Vagina (tissue), 2 donors: ENCODE results near the gene ARSB. TPM values are rescaled to one million over a fixed set of nuclear protein-coding genes. Genes with fewer than 3 reads are reported as not detected.
"Not testable (repeated sequence)": the region's sequence is repeated elsewhere in the genome, so short reads cannot be mapped to it uniquely, and the experiment has no call there.

Experiments used
- DNase-seq, 2 donors: peaks; one replicate each; pipeline ENCODE4 v3.0.0-alpha.2; 2017; ENCODE audit errors: extremely low spot score in 2 of 2
- H3K27ac ChIP-seq: fragments of 200-600 bp; sonication (generic); one replicate; pipeline ENCODE4 v1.5.1; 2019
- H3K27me3 ChIP-seq: fragments of 200-600 bp; sonication (generic); one replicate; pipeline ENCODE4 v1.5.1; 2019
- H3K36me3 ChIP-seq, 2 donors: fragments of 200-600 bp; sonication (generic); one replicate each; pipeline ENCODE4 v1.5.1; 2017 to 2019
- H3K4me1 ChIP-seq: fragments of 200-600 bp; sonication (generic); one replicate; pipeline ENCODE4 v1.5.1; 2019
- H3K4me3 ChIP-seq, 2 donors: fragments of 200-600 bp; sonication (generic); 1 replicate in 1 of 2; 2 replicates in 1 of 2; pipeline ENCODE4 v1.5.1; 2016 to 2019
- H3K9me3 ChIP-seq: fragments of 200-600 bp; sonication (generic); one replicate; pipeline ENCODE4 v1.5.1; 2019
- CTCF ChIP-seq, 3 experiments: fragments of 450-650 bp in 2 of 3; fragments of 200-600 bp in 1 of 3; sonication (generic) in 1 of 3; IDR thresholded peaks; one replicate each; pipeline ENCODE4 v1.5.1; 2017 to 2019; ENCODE audit warnings: antibody characterized with exemption in 3 of 3, mild to moderate bottlenecking in 2 of 3, moderate library complexity in 2 of 3
- POLR2A ChIP-seq, 2 donors: fragments of 450-650 bp; IDR thresholded peaks; one replicate each; pipeline ENCODE4 v1.6.1; 2017; ENCODE audit warnings: antibody characterized with exemption in 2 of 2, mild to moderate bottlenecking in 2 of 2, moderate library complexity in 2 of 2
- POLR2AphosphoS5 ChIP-seq, 2 donors: sonication (generic); formaldehyde crosslinking; IDR thresholded peaks; one replicate each; pipeline ENCODE4 v1.9.0; 2017; ENCODE audit warnings: antibody characterized with exemption in 2 of 2, mild to moderate bottlenecking in 2 of 2, low read depth in 1 of 2; ENCODE audit not compliant: insufficient read depth in 1 of 2
- intact Hi-C: fragments of 100-400 bp; cut with DNase I; formaldehyde crosslinking; loops from one replicate; pipeline ENCODE4 v1.15.1; 2023
- total RNA-seq: library from RNA; depleted of rRNA; stranded (reverse); fragments of >200 nt; gene quantifications from one replicate; pipeline ENCODE4 v1.2.3, GENCODE V29; 2016

ARSB gene
- total RNA-seq, 1 donor from 2014 or later = 12.3 TPM

GRCh38 chr5:78985725-78986223, 664 bp upstream of the ARSB start:
- Histone ChIP-seq H3K27ac (peak overlapping the region; percentile 86), H3K27me3 (no peaks in the 10 kb centered on the region), H3K36me3 (no peaks in the 10 kb centered on the region), H3K9me3 (no peaks in the 10 kb centered on the region), H3K4me3 (peak overlapping the region; percentile 61 to 78), H3K4me1 (peaks cover 17% of the 10 kb centered on the region)
- DNase-seq = no peak
- TF ChIP-seq POLR2A (IDR thresholded peaks at IDR 0.05) (no peak), CTCF (IDR thresholded peaks at IDR 0.05) (no peak), POLR2AphosphoS5 (IDR thresholded peaks at IDR 0.05; ENCODE audit: insufficient read depth in 1 of 2, low read depth in 1 of 2) (no peak)
- intact Hi-C loops = no loop called here

- H3K27ac ChIP-seq = peak overlapping the region; percentile 86
- peaks cover 17% of the 10 kb centered on the region for H3K4me1 ChIP-seq
- intact Hi-C loops = no loop called here
- no peaks in the 10 kb centered on the region for H3K9me3 ChIP-seq
- DNase-seq = no peak
- H3K4me3 ChIP-seq = peak overlapping the region; percentile 61 to 78
- TF ChIP-seq POLR2A (IDR thresholded peaks at IDR 0.05) (peak in 1 of 2 donors; percentile 62), POLR2AphosphoS5 (IDR thresholded peaks at IDR 0.05; ENCODE audit: insufficient read depth in 1 of 2, low read depth in 1 of 2) (peak in 1 of 2 donors; percentile 65), CTCF (IDR thresholded peaks at IDR 0.05) (peak in 1 of 3 experiments; percentile 31)
- no peaks in the 10 kb centered on the region for H3K36me3 ChIP-seq
- no peaks in the 10 kb centered on the region for H3K27me3 ChIP-seq
These were observed 533 bp downstream of the ARSB start for GRCh38 chr5:78984439-78985115.

GRCh38 chr5:78983601-78984438, 1.3 kb downstream of the ARSB start:
- DNase-seq = no peak
- Histone ChIP-seq H3K9me3 (no peaks in the 10 kb centered on the region), H3K27ac (peak overlapping the region; percentile 86), H3K4me1 (peaks cover 17% of the 10 kb centered on the region), H3K4me3 (peak overlapping the region; percentile 61 to 78), H3K36me3 (no peaks in the 10 kb centered on the region), H3K27me3 (no peaks in the 10 kb centered on the region)
- no peak for TF ChIP-seq CTCF (IDR thresholded peaks at IDR 0.05)
- no peak for TF ChIP-seq POLR2AphosphoS5 (IDR thresholded peaks at IDR 0.05; ENCODE audit: insufficient read depth in 1 of 2, low read depth in 1 of 2)
- intact Hi-C loops = no loop called here

- H3K27ac ChIP-seq, H3K4me3 ChIP-seq, H3K36me3 ChIP-seq, H3K9me3 ChIP-seq, intact Hi-C loops, DNase-seq, H3K27me3 ChIP-seq: not testable (repeated sequence)
- peaks cover 17% of the 10 kb centered on the region for H3K4me1 ChIP-seq
These were observed 1.9 kb downstream of the ARSB start for GRCh38 chr5:78983194-78983593.

GRCh38 chr5:78979909-78980308, 5.2 kb downstream of the ARSB start:
- H3K27me3 ChIP-seq = no peaks in the 10 kb centered on the region
- no peaks in the 10 kb centered on the region for H3K36me3 ChIP-seq
- no peak overlapping the region for H3K27ac ChIP-seq
- intact Hi-C loops = no loop called here
- H3K9me3 ChIP-seq = no peaks in the 10 kb centered on the region
- DNase-seq = no peak
- H3K4me1 ChIP-seq = peaks cover 10% of the 10 kb centered on the region
- TF ChIP-seq CTCF (IDR thresholded peaks at IDR 0.05) = no peak
- no peak for TF ChIP-seq POLR2A (IDR thresholded peaks at IDR 0.05)
- TF ChIP-seq POLR2AphosphoS5 (IDR thresholded peaks at IDR 0.05; ENCODE audit: insufficient read depth in 1 of 2, low read depth in 1 of 2) = no peak
- H3K4me3 ChIP-seq = no peak overlapping the region
